ENCODE measurements around the gene GRIK2. TPM values are rescaled to one million over a fixed set of nuclear protein-coding genes. Genes with fewer than 3 reads are reported as not detected.

Gene GRIK2
- total RNA-seq, 3 donors from 2014 or later, result 1.3 to 1.8 (median 1.5) TPM

GRCh38 chr6:101682937-101683336, 289.4 kb downstream of the GRIK2 start:
- DNase-seq, result no peak
- TF ChIP-seq, protein P1, sequence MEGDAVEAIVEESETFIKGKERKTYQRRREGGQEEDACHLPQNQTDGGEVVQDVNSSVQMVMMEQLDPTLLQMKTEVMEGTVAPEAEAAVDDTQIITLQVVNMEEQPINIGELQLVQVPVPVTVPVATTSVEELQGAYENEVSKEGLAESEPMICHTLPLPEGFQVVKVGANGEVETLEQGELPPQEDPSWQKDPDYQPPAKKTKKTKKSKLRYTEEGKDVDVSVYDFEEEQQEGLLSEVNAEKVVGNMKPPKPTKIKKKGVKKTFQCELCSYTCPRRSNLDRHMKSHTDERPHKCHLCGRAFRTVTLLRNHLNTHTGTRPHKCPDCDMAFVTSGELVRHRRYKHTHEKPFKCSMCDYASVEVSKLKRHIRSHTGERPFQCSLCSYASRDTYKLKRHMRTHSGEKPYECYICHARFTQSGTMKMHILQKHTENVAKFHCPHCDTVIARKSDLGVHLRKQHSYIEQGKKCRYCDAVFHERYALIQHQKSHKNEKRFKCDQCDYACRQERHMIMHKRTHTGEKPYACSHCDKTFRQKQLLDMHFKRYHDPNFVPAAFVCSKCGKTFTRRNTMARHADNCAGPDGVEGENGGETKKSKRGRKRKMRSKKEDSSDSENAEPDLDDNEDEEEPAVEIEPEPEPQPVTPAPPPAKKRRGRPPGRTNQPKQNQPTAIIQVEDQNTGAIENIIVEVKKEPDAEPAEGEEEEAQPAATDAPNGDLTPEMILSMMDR (IDR thresholded peaks at IDR 0.05), result no peak
- intact Hi-C loops (cut with DNase I, micrococcal nuclease), result no loop called here
- no peak for ATAC-seq
- Histone ChIP-seq H3K9me3 (no peaks in the 10 kb centered on the region), H3K4me3 (no peak overlapping the region), H3K4me1 (ENCODE audit: low read depth) (no peaks in the 10 kb centered on the region), H3K36me3 (ENCODE audit: low read depth) (no peaks in the 10 kb centered on the region)

DNA sequence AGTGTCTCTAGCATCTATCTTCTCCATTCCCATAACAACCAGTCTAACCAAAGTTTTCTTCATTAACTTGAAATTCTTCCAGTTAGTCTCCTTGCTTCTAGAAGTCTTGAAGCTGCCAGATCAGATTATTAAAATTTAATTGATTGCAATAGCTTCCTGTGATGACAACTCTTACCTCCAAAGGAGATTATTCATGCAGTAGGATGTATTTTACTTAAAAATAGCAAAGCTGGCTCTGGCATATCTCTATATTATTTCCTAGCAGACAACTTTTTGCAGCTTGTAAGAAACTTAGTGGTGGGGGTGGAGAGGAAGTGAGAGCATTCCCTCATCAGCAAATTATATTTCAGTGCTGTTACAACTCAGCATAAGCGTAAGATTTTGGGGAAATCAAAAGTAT, 290.4 kb downstream of the GRIK2 start:
- TF ChIP-seq, protein P1 (IDR thresholded peaks at IDR 0.05), result no peak
- intact Hi-C loops (cut with DNase I, micrococcal nuclease), result no loop called here
- Histone ChIP-seq H3K4me3 (no peak overlapping the region), H3K4me1 (ENCODE audit: low read depth) (no peaks in the 10 kb centered on the region), H3K36me3 (ENCODE audit: low read depth) (no peaks in the 10 kb centered on the region), H3K9me3 (no peaks in the 10 kb centered on the region)
- no peak for ATAC-seq
- DNase-seq, result no peak

- no peaks in the 10 kb centered on the region for H3K9me3 ChIP-seq
- no peaks in the 10 kb centered on the region for H3K36me3 ChIP-seq (ENCODE audit: low read depth)
- H3K4me1 ChIP-seq (ENCODE audit: low read depth), result no peaks in the 10 kb centered on the region
- ATAC-seq (no peak), DNase-seq (no peak)
- intact Hi-C loops (cut with DNase I, micrococcal nuclease), result no loop called here
- no peak overlapping the region for H3K4me3 ChIP-seq
- TF ChIP-seq, protein P1 (IDR thresholded peaks at IDR 0.05), result no peak
These were observed 293.1 kb downstream of the GRIK2 start for GRCh38 chr6:101686653-101687052.

DNA sequence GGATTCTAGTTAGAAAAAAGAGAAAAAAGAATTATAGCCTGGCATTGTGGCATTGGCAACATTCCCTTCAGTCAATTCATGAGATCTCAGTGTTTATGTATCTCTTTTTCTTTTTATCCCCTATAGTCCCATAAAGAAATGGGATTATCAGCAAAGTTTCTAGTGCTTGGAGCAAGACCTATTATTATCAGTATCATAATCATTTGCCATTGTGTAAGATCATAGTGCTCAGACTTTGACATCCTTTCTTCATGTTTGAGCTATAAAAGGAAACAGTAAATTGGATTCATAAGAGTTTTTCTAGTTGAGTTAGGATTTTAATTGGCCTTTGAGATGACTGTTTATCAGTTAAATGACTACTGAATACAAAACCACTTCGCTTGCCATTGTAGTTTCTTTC, 295.6 kb downstream of the GRIK2 start:
- H3K4me1 ChIP-seq (ENCODE audit: low read depth), result no peaks in the 10 kb centered on the region
- TF ChIP-seq, protein P1 (IDR thresholded peaks at IDR 0.05), result no peak
- DNase-seq (no peak), ATAC-seq (no peak)
- H3K36me3 ChIP-seq (ENCODE audit: low read depth), result no peaks in the 10 kb centered on the region
- intact Hi-C loops (cut with DNase I, micrococcal nuclease), result no loop called here
- H3K4me3 ChIP-seq, result no peak overlapping the region
- no peaks in the 10 kb centered on the region for H3K9me3 ChIP-seq

GRCh38 chr6:101689695-101690094, 296.2 kb downstream of the GRIK2 start:
- no peaks in the 10 kb centered on the region for H3K4me1 ChIP-seq (ENCODE audit: low read depth)
- no peak overlapping the region for H3K4me3 ChIP-seq
- intact Hi-C loops (cut with DNase I, micrococcal nuclease), result no loop called here
- no peak for DNase-seq
- TF ChIP-seq, protein P1 (IDR thresholded peaks at IDR 0.05), result no peak
- H3K9me3 ChIP-seq, result no peaks in the 10 kb centered on the region
- H3K36me3 ChIP-seq (ENCODE audit: low read depth), result no peaks in the 10 kb centered on the region
- ATAC-seq, result no peak

DNA sequence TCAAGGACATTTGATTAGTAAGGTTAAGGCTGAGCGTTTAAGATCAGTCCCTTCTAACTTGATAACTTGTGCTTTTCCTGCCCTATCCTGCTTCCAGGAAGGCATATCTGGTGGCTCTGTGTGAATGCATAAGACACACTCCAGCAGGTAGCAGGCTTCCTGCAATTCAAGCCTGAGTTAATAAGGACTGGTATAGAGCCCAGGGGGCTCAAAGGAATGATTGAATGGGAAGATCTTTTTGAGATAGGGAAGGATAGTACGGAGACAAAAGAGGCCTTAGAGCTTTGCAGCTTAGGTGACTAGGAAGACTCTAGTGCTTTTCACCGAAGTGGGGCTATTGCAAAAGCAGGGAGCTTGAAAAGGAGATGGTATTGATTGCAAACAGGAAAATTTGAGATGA, 307.1 kb downstream of the GRIK2 start:
- ATAC-seq, result no peak
- intact Hi-C loops (cut with DNase I, micrococcal nuclease), result no loop called here
- H3K4me1 ChIP-seq (ENCODE audit: low read depth), result no peaks in the 10 kb centered on the region
- H3K36me3 ChIP-seq (ENCODE audit: low read depth), result no peaks in the 10 kb centered on the region
- no peak for DNase-seq
- H3K9me3 ChIP-seq, result no peaks in the 10 kb centered on the region
- TF ChIP-seq, protein P1 (IDR thresholded peaks at IDR 0.05), result no peak
- no peak overlapping the region for H3K4me3 ChIP-seq
